HepG2 (cell line): ENCODE data around the gene ARID1A. TPM values are rescaled to one million over a fixed set of nuclear protein-coding genes. Genes with fewer than 3 reads are reported as not detected.
A peak's percentile ranks its signal among the peaks of the same experiment; 100 is the strongest.

ENCODE experiments used
- ARID4A ChIP-seq: sonication (generic); formaldehyde crosslinking; IDR thresholded peaks from 2 replicates; pipeline ENCODE4 v1.5.0; 2020; ENCODE audit warnings: mild to moderate bottlenecking, missing genetic modification reagents, borderline replicate concordance
- BCL6 ChIP-seq: IDR thresholded peaks from 2 replicates; pipeline ENCODE4 v1.6.1; 2016; ENCODE audit warnings: missing genetic modification reagents, missing compliant biosample characterization
- E2F1 ChIP-seq: sonication (generic); formaldehyde crosslinking; IDR thresholded peaks from 2 replicates; pipeline ENCODE4 v1.5.0; 2020; ENCODE audit warnings: missing genetic modification reagents
- FOXJ3 ChIP-seq: sonication (generic); formaldehyde crosslinking; IDR thresholded peaks from 2 replicates; pipeline ENCODE4 v1.4.0; 2020; ENCODE audit warnings: missing genetic modification reagents, mild to moderate bottlenecking, borderline replicate concordance
- FOXK1 ChIP-seq: sonication (generic); formaldehyde crosslinking; IDR thresholded peaks from 2 replicates; pipeline ENCODE4 v1.4.0; 2020; ENCODE audit warnings: low read depth, missing genetic modification reagents, borderline replicate concordance
- GLI4 ChIP-seq: sonication (generic); formaldehyde crosslinking; IDR thresholded peaks from 2 replicates; pipeline ENCODE4 v1.5.1; 2020; ENCODE audit warnings: missing genetic modification reagents, mild to moderate bottlenecking, moderate library complexity, borderline replicate concordance
- HNF1A ChIP-seq, 2 experiments: sonication (generic) in 1 of 2; formaldehyde crosslinking in 1 of 2; IDR thresholded peaks; 2 replicates each; pipeline versions ENCODE4 v1.4.0 to v1.6.1; 2016 to 2020; ENCODE audit warnings: borderline replicate concordance in 1 of 2, low read depth in 1 of 2, mild to moderate bottlenecking in 1 of 2, missing genetic modification reagents in 1 of 2
- MEIS2 ChIP-seq: sonication (generic); formaldehyde crosslinking; IDR thresholded peaks from 2 replicates; pipeline ENCODE4 v1.9.0; 2021; ENCODE audit warnings: mild to moderate bottlenecking, missing genetic modification reagents
- PPARG ChIP-seq: conservative IDR thresholded peaks from 2 replicates; pipeline ENCODE4 v1.6.1; 2016; ENCODE audit warnings: missing biosample characterization, missing genetic modification reagents
- SIX1 ChIP-seq: sonication (generic); formaldehyde crosslinking; IDR thresholded peaks from 2 replicates; pipeline ENCODE4 v1.4.0; 2020; ENCODE audit warnings: missing genetic modification reagents, borderline replicate concordance
- SMYD3 ChIP-seq: sonication (generic); formaldehyde crosslinking; IDR thresholded peaks from 2 replicates; pipeline ENCODE4 v1.8.1; 2023; ENCODE audit warnings: mild to moderate bottlenecking, missing genetic modification reagents
- ZMAT5 ChIP-seq: sonication (generic); formaldehyde crosslinking; IDR thresholded peaks from 2 replicates; pipeline ENCODE4 v1.5.0; 2020; ENCODE audit warnings: mild to moderate bottlenecking, low read depth, missing genetic modification reagents, borderline replicate concordance
- ZNF207 ChIP-seq: fragments of 450-650 bp; IDR thresholded peaks from 2 replicates; pipeline ENCODE4 v1.6.1; 2016; ENCODE audit warnings: antibody characterized with exemption, borderline replicate concordance
- ZNF766 ChIP-seq: sonication (generic); formaldehyde crosslinking; IDR thresholded peaks from 2 replicates; pipeline ENCODE4 v1.5.0; 2020; ENCODE audit warnings: missing genetic modification reagents, borderline replicate concordance
- ZSCAN21 ChIP-seq: sonication (generic); formaldehyde crosslinking; IDR thresholded peaks from 2 replicates; pipeline ENCODE4 v1.8.0; 2022; ENCODE audit warnings: mild to moderate bottlenecking, missing genetic modification reagents, moderate library complexity, borderline replicate concordance
- polyA plus RNA-seq, 8 experiments: library from polyadenylated mRNA; depleted of rRNA in 3 of 8; stranded (reverse) in 7 of 8; unstranded in 1 of 8; fragments of >200 nt; fragmentation: Illumina TruSeq in 4 of 8; extraction: Trizol in 4 of 8; gene quantifications; 2 replicates each; pipeline versions ENCODE4 v1.2.1 to v1.2.3, GENCODE V29; 2011 to 2016; ENCODE audit warnings: low read depth in 4 of 8, missing spikeins in 1 of 8, mixed read lengths in 1 of 8; ENCODE audit not compliant: insufficient read depth in 1 of 8
- total RNA-seq, 5 experiments: library from RNA; depleted of rRNA; stranded (reverse); fragments of >200 nt; fragmentation: Illumina TruSeq; extraction: Trizol; gene quantifications; 2 replicates each; pipeline ENCODE4 v1.2.3, GENCODE V29; 2016; ENCODE audit warnings: low read depth in 1 of 5

Gene ARID1A
- total and polyA plus RNA-seq, 2 of the 13 experiments (the other 11 are each of a cell fraction or from before 2014, with no cell fraction given) = 11.9 to 15.9 TPM

GRCh38 chr1:26705788-26706311, 10.0 kb downstream of the ARID1A start (continued):
- TF ChIP-seq SIX1 (CRISPR knock-in tag) (peak; percentile 97; the same call in 1 of the 2 replicates), ZNF766 (CRISPR knock-in tag) (no peak), MEIS2 (0 out of 2 replicates have a peak, but pooled peaks have one; percentile 16), ZSCAN21 (CRISPR knock-in tag) (peak; percentile 96; the same call in 1 of the 2 replicates), ZMAT5 (CRISPR knock-in tag) (no peak), ZNF207 (no peak), ARID4A (CRISPR knock-in tag) (peak; percentile 8; the same call in 1 of the 2 replicates), GLI4 (CRISPR knock-in tag) (no peak), HNF1A (IDR thresholded peaks at IDR 0.05; ENCODE audit: low read depth) (peak; percentile 0; the same call in 1 of the 2 replicates), HNF1A (CRISPR knock-in tag; IDR thresholded peaks at IDR 0.05; ENCODE audit: borderline replicate concordance) (no peak), SMYD3 (CRISPR knock-in tag) (0 out of 2 replicates have a peak, but pooled peaks have one; percentile 21), E2F1 (CRISPR knock-in tag) (0 out of 2 replicates have a peak, but pooled peaks have one; percentile 23), FOXJ3 (CRISPR knock-in tag) (no peak), FOXK1 (CRISPR knock-in tag) (no peak), BCL6 (peak; percentile 60; the same call in 1 of the 2 replicates), PPARG (CRISPR knock-in tag) (no peak)
- TF ChIP-seq, all 625 proteins: peak for 23
